GM18951 (cell line): ENCODE measurements around the gene PCSK6.
"Not testable (repeated sequence)": the region's sequence is repeated elsewhere in the genome, so short reads cannot be mapped to it uniquely, and the experiment has no call there.

Experiments
- POLR2A ChIP-seq: IDR thresholded peaks from 4 replicates; pipeline ENCODE4 v1.6.1; 2011; ENCODE audit warnings: mild to moderate bottlenecking; ENCODE audit not compliant: insufficient read length, insufficient read depth; ENCODE audit errors: extremely low read depth
- in situ Hi-C: fragments of 300-500 bp; cut with MboI; formaldehyde crosslinking; loops from one replicate; pipeline ENCODE4 v1.12.0; 2022; ENCODE audit warnings: low sequenced_read_pairs, mixed read lengths, inconsistent platforms; ENCODE audit not compliant: unreplicated experiment

Gene PCSK6

DNA sequence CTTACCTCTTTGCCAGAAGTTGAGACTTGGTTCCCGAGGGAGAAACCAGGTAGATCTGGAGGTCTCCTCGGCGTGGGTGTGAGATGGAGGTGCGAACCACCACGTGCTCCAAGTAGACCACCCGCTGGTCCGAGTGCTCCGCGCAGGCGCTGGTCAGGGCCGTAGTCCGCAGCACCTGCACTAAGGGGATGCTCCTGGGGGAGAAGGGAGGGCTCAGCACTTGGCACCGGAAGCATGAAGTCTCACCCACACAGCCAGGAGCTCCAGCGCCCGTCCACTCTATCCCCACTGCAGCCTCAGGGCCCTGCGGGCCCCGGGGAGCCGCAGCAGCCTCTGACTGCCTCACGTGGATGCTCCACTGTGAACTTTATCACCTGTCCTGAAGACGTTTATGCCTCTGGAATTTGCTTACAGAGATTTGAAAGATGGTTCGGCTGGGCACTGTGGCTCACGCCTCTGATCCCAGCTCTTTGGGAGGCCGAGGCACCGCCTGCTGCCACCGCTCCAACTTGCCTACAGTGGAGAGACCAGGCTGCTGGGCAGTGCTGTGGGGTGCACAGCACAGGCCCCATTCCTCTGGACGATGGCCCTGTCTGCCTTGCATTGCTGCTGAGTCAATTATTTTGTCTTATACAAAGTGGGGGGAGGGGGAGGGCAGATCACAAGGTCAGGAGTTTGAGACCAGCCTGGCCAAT lies 119.0 kb downstream of the PCSK6 start:
- TF ChIP-seq POLR2A, result no peak
- in situ Hi-C loops, result no loop called here

DNA sequence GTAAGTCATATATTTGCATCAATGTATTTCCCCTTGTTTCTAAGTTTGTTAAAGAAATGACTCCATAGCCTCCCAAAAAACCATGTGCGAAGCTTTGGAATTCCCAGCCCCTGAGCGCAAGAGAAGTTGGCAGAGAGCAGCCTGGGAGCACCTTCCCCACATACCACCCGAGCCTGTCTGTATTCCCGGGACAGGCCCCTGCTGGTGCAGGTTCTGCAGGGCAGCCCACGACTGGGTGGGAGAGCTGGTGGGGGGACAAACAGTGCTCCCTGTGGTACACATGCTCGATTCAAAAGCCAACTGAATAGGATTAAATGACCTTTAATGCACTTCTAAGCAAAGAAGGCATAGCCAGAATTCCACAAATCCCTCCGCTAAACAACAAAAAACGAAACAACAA lies 119.8 kb downstream of the PCSK6 start:
- no peak for TF ChIP-seq POLR2A
- in situ Hi-C loops, result no loop called here

DNA sequence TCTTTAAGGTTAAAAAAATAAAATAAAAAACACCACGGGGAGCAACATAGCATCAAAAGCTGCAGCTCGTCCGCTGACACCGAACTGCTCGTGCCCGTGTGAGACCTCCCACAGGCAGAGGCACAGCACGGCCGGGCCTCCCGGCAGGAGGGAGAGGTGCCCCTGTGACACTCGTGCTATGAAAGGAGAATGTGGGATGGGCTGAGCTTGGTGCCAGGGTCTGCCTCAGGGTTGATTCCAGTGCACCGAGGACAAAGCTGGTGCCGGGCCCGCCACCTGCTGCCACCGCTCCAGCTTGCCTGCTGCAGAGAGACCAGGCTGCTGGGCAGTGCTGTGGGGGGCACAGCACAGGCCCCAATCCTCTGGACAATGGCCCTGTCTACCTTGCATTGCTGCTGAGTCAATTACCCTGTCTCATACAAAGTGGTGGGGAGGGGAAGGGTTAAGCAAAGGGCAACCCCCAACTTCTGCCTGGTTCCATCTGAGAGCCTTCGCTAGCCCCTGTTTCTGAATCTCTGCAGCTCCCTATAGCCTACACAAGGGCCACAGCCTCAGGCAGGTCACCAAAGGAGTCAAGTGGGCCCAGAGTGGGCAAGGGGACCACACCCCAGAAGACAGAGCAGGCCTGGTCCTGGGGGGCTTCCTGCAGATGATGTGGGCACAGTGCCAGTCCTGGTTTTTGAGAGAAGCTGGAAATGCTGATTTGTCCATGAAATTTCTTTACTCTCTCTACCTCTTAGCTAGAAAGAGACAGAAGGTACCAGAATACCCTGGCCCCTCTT lies 120.5 kb downstream of the PCSK6 start:
- TF ChIP-seq POLR2A, result no peak
- in situ Hi-C loops, result no loop called here

DNA sequence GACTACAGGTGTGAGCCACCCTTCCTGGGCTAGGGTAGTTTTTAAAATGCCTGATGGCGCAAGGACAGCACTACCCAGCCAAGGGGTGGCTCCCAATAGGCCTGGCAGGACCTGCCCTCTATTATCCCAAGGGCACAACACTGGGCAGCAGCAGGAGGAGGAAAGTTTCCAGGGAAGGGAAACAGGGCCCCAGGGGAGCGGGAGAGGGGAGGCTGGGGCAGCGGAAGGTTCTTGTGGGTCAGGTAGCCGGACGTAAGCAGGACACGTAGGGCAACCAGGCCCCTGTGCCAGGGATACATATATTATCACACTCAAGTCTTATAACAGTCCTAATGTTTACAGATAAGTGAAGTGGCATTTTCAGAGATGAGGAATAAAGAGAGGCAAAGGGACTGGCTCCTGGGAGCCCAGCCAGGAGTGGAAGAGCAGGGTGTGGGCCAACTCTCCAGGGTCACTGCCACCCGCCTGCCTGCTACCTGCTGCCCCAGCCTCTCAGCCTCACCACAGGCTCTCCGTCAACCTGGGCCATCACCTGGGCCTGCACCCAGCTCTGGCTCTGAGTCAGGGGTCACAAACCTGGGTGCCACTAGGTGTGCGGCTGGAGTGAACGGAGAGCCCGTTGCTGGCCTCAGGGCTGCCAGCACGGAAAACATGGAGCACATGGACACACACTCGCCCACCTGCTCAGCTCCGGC lies 121.3 kb downstream of the PCSK6 start:
- in situ Hi-C loops, result no loop called here
- no peak for TF ChIP-seq POLR2A

DNA sequence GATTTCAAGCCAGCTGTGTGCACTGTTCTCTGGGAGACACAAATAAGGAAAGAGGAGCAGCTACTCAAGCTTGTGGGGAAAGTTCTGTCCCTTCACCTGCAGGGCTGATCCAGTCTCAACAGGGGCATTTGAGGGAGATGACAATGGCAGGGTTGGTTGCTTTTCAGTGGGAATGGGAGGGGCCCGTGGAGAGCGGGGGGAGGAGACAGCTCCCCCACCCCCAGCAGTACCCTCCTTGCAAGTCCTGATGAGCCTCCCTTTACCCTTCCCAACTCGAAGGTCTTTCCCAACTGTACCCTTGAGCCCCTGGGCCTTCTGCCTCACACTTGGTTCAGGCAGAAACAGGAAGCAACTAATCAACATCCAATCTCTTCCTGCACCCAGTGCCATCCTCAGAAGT lies 122.7 kb downstream of the PCSK6 start:
- no peak for TF ChIP-seq POLR2A
- in situ Hi-C loops, result no loop called here

DNA sequence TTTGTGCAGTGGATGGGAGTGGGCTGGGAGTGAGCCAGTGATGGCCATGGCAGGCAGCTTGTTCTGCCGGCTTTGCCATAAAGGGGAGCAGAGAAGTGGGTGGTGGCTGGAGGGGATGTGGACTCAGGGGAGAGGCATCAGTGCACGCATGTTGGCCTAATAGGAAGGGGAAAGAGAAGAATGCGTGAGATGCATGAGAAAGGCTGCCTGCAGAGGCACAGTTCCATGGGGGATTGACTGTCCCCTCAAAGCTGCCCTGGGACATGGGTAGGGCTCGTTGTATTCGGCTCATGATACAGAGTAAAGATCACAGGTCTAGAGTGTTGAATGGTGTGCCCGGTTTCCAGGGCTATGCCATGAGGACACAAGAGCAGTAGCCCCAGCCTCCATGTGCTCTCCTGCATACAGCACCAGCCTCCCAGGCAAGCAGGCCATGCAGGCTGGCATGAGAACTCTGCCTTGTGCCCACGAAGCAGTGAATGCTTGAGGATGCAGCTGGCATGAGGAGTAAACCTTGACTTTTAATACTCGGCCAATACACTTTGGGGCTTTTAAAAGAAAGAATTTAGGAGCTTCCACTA lies 126.4 kb downstream of the PCSK6 start:
- in situ Hi-C loops, result no loop called here

DNA sequence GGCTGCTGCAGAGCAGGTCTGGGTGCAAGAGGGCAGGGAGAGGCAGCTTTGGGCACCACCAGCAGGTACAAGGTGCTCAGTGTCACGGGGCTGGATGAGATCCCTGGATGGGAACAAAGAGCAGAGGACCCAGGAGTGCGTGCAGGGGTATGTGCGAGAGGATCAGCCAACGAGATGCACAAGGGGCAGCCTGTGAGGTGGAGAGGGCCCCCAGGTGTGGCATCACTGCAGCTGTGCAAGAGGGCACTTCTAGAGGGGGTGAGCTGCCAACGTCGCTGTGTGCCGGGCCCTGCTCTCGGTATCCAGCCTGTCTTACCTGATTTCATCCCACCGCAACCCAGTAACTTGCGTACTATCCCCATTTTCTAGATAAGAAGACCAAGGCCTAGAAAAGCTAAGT lies 127.1 kb downstream of the PCSK6 start:
- in situ Hi-C loops, result no loop called here
- no peak for TF ChIP-seq POLR2A

More for the DNA sequence above, 126.4 kb downstream of the PCSK6 start:
- TF ChIP-seq POLR2A, result no peak

DNA sequence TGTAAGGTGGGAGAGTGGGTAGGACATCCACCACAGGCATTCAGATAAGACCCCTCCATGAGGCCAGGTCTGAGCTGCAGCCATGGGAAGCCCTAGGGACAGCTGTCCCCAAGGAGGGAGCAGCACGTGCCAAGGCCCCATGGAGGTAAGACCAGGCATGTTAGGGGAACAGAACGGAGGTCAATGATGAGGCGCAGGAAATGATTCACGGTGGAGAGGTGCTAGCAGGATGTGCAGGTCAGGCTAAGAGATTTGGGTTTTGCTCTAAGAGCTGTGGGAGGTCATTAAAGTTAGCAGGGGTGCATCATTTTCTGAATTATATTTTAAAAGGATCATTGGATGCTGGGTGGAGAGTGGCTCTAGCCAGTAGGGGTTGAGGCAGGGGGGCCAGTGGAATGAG lies 128.1 kb downstream of the PCSK6 start:
- in situ Hi-C loops, result no loop called here
- no peak for TF ChIP-seq POLR2A

DNA sequence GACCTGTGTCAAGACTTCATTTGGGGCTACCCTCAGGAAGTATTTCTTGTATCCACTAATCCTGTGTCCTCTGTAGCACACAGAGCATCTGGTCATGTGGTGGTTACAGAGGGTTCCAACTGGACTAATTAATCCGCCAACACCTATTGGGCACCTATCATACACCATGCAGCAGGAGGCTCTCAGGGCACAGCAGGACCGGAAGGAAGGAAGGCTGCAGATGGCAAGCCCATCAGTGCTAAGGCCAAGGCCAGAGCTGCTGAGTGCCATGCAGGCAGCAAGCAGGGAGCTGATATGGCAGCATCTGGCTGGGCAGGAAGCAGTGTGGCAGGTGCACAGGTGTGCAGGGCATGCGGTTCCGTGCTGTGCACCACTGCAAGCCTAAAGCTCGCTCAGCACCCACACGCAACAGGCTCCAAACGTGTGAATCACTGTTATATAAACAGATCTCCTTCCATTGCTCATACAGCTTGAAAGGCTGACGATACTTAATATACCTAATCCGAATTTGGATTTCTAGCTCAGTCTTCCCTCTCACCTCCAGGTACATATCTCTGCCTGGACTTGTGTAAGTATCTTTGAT lies 130.1 kb downstream of the PCSK6 start:
- no peak for TF ChIP-seq POLR2A
- in situ Hi-C loops, result no loop called here

DNA sequence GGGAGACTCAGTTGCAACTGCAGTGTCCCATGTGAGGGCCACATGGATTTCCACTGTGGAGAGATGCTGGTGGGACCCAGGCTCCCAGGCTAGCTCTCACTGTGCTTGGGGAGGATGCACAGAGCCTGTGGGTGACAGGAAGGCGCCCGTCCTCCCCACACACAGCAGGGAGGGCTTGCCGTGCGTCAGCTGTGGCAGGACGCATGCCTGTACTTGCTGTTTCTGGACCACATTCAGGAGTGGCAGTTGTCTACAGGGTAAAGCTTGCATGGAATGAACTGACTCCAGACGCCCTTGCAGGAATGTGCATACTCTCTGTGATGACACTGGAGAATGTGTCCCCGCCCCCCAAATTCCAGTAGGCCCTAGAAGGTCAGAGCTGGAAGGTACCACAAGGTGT lies 130.6 kb downstream of the PCSK6 start:
- TF ChIP-seq POLR2A, result no peak
- in situ Hi-C loops, result no loop called here

DNA sequence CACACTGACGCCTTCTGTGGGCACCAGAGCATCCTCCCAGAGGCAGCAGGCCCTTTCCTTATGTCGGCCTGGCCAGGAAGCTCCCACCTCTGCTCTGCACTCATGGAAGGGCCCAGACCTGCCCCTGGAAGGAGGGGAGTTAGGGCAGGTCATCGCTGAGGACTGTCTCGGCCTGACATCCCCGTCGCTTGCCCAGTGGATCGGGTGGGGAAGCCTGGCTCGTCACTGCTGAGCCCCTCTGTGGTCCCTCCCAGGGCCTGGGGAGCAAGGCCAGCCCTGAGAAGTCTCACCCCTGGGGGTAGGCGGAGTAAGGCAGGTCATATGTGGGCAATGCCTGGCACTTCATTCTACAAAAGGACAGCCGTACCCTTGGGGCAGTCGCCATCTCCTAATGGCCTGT lies 131.6 kb downstream of the PCSK6 start:
- in situ Hi-C loops, result no loop called here

DNA sequence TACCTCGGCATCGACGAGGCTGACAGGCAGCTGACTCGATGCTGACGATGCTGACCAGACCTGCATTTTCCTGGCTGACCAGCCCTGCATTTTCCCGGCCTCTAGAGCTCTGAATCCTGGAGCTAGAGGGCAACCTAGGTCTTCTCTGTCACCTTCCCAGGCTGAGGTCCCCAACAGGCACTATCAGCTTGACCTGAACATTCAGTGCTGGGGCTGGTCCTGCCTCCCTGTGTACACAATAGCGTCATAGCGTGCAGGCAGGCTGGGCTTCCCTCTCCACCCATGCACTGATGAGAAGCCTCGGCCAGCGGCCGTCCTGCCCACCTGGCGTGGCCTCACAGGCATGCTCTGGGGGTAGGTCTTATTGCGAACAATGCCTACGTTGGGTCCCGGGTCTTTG lies 132.2 kb downstream of the PCSK6 start:
- in situ Hi-C loops, result no loop called here
- no peak for TF ChIP-seq POLR2A

More for the DNA sequence above, 131.6 kb downstream of the PCSK6 start:
- TF ChIP-seq POLR2A, result no peak

DNA sequence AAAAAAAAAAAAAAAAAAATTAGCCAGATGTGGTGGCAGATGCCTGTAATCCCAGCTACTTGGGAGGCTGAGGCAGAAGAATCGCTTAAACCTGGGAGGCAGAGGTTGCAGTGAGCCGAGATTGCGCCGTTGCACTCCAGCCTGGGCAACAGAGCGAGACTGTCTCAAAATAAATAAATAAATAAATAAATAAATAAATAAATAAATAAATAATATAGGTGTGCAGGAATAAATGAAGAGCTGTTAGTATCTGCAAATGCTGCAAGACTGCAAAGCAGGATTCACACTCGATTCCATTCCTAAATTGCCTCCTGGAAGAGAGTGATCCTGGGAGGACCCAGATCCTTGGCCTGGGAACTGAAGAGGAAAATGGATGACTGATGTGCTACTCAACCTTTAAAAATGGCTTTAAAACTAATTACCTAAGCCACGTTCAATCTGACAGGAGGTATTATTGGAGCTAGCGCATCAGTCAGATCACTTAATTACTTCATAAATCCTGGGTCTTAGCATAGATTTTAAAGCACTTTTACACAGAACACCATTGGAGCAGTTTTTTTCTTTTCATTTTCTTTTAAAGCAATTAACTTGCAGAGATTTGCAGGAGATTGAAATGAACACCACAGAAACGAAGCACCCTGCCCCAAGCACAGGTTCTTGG lies 132.9 kb downstream of the PCSK6 start:
- in situ Hi-C loops, result not testable (repeated sequence)
